ENCODE measurements around the gene NRTN.

Gene NRTN

DNA sequence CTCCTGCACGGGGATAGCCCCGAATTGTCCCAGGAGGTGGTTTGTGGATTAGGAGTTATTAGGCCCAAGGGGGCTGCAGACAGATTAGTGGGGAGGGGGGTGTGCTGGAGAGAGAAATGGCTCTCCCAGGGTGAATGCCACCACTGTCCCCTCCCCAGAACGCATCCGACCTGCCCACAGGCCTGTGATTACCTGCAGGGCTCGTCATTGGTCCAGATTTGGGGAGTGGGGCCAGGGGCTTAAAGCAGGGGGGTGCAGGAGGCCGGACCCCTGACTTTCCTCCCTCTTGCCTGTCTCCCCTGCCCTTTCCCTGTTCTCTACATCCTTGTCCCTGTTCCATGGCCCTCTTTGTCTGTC, 1.2 kb downstream of the NRTN start:
- no peak overlapping the region for H3K4me3 ChIP-seq (ENCODE audit: control insufficient read depth, low read depth, low read length)
- DNase-seq (ENCODE audit: low read depth) = no peak
- TF ChIP-seq, protein P1, sequence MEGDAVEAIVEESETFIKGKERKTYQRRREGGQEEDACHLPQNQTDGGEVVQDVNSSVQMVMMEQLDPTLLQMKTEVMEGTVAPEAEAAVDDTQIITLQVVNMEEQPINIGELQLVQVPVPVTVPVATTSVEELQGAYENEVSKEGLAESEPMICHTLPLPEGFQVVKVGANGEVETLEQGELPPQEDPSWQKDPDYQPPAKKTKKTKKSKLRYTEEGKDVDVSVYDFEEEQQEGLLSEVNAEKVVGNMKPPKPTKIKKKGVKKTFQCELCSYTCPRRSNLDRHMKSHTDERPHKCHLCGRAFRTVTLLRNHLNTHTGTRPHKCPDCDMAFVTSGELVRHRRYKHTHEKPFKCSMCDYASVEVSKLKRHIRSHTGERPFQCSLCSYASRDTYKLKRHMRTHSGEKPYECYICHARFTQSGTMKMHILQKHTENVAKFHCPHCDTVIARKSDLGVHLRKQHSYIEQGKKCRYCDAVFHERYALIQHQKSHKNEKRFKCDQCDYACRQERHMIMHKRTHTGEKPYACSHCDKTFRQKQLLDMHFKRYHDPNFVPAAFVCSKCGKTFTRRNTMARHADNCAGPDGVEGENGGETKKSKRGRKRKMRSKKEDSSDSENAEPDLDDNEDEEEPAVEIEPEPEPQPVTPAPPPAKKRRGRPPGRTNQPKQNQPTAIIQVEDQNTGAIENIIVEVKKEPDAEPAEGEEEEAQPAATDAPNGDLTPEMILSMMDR (conservative IDR thresholded peaks at IDR 0.05; ENCODE audit: control insufficient read depth, insufficient read depth, low read depth, low read length) = no peak

DNA sequence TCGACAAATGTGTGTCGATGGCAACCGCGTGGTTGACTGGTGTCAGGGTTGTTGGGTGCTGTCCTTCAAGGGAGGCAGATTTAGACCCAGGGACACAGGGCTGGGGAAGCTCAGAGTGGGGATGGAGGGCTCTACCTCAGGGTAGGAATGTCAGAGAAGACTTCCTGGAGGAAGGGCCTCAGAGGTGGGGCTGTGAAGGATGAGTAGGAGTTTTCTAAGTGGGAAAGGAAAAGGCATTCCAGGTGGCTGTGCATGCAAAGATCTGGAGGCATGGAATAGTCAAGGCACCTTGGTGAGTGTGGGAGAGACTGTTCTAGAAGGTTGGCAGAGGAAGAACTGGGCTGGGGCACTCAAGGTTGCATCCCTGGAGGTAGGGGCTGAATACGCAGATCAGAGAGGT, 2.0 kb downstream of the NRTN start:
- no peak for DNase-seq (ENCODE audit: low read depth)
- H3K4me3 ChIP-seq (ENCODE audit: control insufficient read depth, low read depth, low read length) = no peak overlapping the region
- TF ChIP-seq, protein P1 (conservative IDR thresholded peaks at IDR 0.05; ENCODE audit: control insufficient read depth, insufficient read depth, low read depth, low read length) = no peak

DNA sequence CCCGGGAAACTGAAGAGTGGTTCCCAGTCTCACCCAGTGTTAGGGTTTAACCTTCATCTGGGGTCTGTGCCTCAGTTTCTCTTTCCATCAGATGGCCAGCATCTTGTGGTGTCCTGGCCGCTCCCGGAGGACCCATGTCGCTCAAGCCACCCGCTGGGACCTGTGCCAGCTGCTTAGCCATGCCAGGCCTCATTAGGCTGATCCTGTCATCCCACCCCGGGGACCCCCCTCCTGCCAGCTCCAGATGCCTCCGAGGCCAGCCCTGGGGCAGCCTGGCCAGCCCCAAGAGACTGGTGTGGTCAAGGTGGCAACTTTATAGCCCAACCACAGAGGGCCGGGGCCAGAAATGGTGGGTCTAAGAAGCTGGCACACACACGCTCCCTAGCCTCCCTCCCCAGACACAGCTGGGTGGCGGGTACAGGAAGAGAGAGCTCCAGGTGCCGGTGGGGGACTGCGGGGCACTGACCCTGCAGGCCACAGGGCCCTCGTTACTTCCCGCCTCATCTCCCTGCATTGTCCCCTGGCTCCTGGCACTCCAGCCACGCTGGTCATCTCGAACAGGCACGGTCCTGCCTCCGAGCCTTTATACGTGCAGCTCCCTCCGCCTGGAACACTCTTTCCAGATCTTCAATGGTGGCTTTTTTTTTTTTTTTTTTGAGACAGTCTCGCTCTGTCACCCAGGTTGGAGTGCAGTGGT, 3.4 kb downstream of the NRTN start:
- no peak overlapping the region for H3K4me3 ChIP-seq (ENCODE audit: control insufficient read depth, low read depth, low read length)
- TF ChIP-seq, protein P1 (conservative IDR thresholded peaks at IDR 0.05; ENCODE audit: control insufficient read depth, insufficient read depth, low read depth, low read length) = no peak
- DNase-seq (ENCODE audit: low read depth) = no peak

DNA sequence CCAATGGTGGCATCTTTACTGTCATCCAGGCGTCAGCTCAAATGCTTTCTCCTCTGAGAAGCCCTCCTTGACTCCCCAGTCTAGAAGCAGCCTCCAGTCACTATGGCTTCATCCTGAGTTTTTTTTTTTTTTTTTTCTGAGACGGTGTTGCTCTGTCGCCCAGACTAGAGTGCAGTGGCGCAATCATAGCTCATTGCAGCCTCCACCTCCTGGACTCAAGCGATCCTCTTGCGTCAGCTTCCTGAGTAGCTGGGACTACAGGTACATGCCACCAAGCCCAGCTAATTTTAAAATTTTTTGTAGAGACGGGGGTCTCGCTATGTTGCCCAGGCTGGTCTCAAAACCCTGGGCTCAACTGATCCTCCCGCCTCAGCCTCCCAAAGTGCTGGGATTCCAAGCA, 4.2 kb downstream of the NRTN start:
- no peak overlapping the region for H3K4me3 ChIP-seq (ENCODE audit: control insufficient read depth, low read depth, low read length)
- no peak for DNase-seq (ENCODE audit: low read depth)
- TF ChIP-seq, protein P1 (conservative IDR thresholded peaks at IDR 0.05; ENCODE audit: control insufficient read depth, insufficient read depth, low read depth, low read length) = no peak

DNA sequence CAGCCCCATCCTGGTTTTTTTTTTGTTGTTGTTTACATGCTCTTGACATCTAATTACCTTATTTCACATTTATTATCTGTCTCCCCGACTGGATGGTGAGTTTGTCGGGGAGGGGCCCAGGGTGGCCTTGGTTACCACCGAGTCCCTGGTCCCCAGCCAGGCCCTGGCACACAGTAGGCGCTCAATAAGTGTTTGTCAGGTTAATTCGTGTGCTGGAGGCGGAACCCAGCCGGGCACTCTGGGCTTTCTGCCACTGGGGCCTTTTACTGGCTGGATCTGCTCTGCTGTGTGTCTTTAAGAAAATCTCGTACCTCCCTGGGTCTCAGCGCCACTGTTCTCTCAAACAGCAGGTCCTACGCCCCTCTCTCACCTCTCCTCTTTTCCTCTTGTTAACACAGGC, 4.6 kb downstream of the NRTN start:
- TF ChIP-seq, protein P1 (conservative IDR thresholded peaks at IDR 0.05; ENCODE audit: control insufficient read depth, insufficient read depth, low read depth, low read length) = no peak
- DNase-seq (ENCODE audit: low read depth) = no peak
- no peak overlapping the region for H3K4me3 ChIP-seq (ENCODE audit: control insufficient read depth, low read depth, low read length)

DNA sequence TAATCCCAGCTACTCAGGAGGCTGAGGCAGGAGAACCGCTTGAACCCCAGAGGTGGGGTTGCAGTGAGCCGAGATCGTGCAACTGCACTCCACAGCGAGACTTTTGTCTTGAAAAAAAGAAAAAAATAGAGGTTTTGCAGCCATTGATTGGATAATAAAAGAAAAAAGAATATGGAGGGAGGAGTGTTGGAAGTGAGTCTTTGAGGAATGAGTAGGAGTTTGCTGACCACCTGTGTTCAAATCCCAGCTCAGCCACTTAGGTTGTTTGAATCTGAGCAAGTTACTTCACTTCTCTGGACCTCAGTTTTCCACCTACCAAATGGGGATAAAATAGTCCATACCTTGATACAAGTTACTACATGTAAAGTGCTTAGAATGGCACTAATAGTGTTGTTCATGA, 6.2 kb downstream of the NRTN start:
- no peak overlapping the region for H3K4me3 ChIP-seq (ENCODE audit: control insufficient read depth, low read depth, low read length)
- no peak for DNase-seq (ENCODE audit: low read depth)
- TF ChIP-seq, protein P1 (conservative IDR thresholded peaks at IDR 0.05; ENCODE audit: control insufficient read depth, insufficient read depth, low read depth, low read length) = no peak

Measured in fibroblast of mammary gland (primary cell).